Psoas muscle (tissue), 8 donors: ENCODE measurements around the gene SMARCB1. TPM values are rescaled to one million over a fixed set of nuclear protein-coding genes. Genes with fewer than 3 reads are reported as not detected.

Experiments used
- ATAC-seq, 4 donors: fragments of 200-7000 bp; cut with Tn5 transposase; one replicate each; pipeline ENCODE4 v1.9.1; 2020; ENCODE audit warnings: moderate library complexity in 3 of 4, mild to moderate bottlenecking in 2 of 4
- DNase-seq, 2 donors: peaks; one replicate each; pipeline ENCODE4 v3.0.0-alpha.2; 2020
- H3K27ac ChIP-seq: fragments of 200-600 bp; one replicate; pipeline ENCODE4 v1.8.0; 2022
- H3K27me3 ChIP-seq, 3 donors: fragments of 200-600 bp in 1 of 3; one replicate each; pipeline versions ENCODE4 v1.6.1 to v1.8.0; 2013 to 2022; ENCODE audit warnings: low read length in 2 of 3, mild to moderate bottlenecking in 2 of 3, moderate library complexity in 1 of 3; ENCODE audit not compliant: insufficient read depth in 3 of 3
- H3K36me3 ChIP-seq, 2 donors: fragments of 200-600 bp in 1 of 2; one replicate each; pipeline versions ENCODE4 v1.6.1 to v1.8.0; 2013 to 2022; ENCODE audit warnings: low read depth in 1 of 2, mild to moderate bottlenecking in 1 of 2, moderate library complexity in 1 of 2; ENCODE audit not compliant: insufficient read depth in 1 of 2
- H3K4me1 ChIP-seq: fragments of 200-600 bp; one replicate; pipeline ENCODE4 v1.8.0; 2022
- H3K4me3 ChIP-seq: fragments of 200-600 bp; one replicate; pipeline ENCODE4 v1.8.0; 2022; ENCODE audit warnings: mild to moderate bottlenecking
- H3K9me3 ChIP-seq: fragments of 200-600 bp; one replicate; pipeline ENCODE4 v1.8.0; 2022
- WGBS, 3 donors: extraction: QIAGEN DNeasy Blood & Tissue Kit; methylation state at CpG; one replicate each; pipeline versions ENCODE4 v1.1.6 to v1.1.7; 2013; 5-methylcytosine and 5-hydroxymethylcytosine counted together
- intact Hi-C, 2 donors: fragments of 100-400 bp; cut with DNase I; formaldehyde crosslinking; loops; one replicate each; pipeline versions ENCODE4 v1.11.0 to v1.14.2; 2022
- polyA plus RNA-seq, 3 donors: library from polyadenylated mRNA; stranded (reverse); fragments of 200-250 nt; gene quantifications; one replicate each; pipeline ENCODE4 v1.2.3, GENCODE V29; 2013
- total RNA-seq, 4 donors: library from RNA; stranded (reverse); fragmentation: NEBNext Ultra II Directional in 2 of 4; extraction: Animal tissue kit (Norgen Biotek cat#: 25700) in 2 of 4; gene quantifications; one replicate each; pipeline versions ENCODE4 v1.2.1 to v1.2.4, GENCODE V29; 2021 to 2023
- TF ChIP-seq, protein P1 (sequence below): fragments of 200-600 bp; IDR thresholded peaks from one replicate; pipeline ENCODE4 v1.8.0; 2022; ENCODE audit warnings: antibody characterized with exemption
- donor health status: healthy with polysubstance abuse.
- donor health status: DM: no; HTN: no; CAD: no; lungs with moderate emphysema.
- donor health status: Bipolar disorder and iron deficiency.
- donor health status: healthy.
- donor health status: DM: yes; HTN: yes; CAD: no.
- donor health status: DM: no; HTN: no; CAD: no.
- donor health status: DM: no; HTN: no; CAD: no.
- donor health status: DM: yes; HTN: yes; CAD: no.

SMARCB1 gene
- total and polyA plus RNA-seq, 7 donors = 20.7 to 76.6 (median 38.4) TPM

- peaks cover 25% of the 10 kb centered on the region for H3K4me1 ChIP-seq
- peak in 1 of 2 donors; percentile 72 for DNase-seq
- intact Hi-C loops = no loop called here
- no peak for ATAC-seq
- WGBS, 3 donors = 34 to 47% (median 37%) methylated on average over 17 of the region's 17 CpGs
- H3K27me3 ChIP-seq = no peaks in the 10 kb centered on the region
- H3K27ac ChIP-seq = no peak overlapping the region
- H3K36me3 ChIP-seq = peaks cover 0 to 20% of the 10 kb centered on the region in 2 donors
- H3K9me3 ChIP-seq = no peaks in the 10 kb centered on the region
- no peak overlapping the region for H3K4me3 ChIP-seq
- TF ChIP-seq, protein P1, sequence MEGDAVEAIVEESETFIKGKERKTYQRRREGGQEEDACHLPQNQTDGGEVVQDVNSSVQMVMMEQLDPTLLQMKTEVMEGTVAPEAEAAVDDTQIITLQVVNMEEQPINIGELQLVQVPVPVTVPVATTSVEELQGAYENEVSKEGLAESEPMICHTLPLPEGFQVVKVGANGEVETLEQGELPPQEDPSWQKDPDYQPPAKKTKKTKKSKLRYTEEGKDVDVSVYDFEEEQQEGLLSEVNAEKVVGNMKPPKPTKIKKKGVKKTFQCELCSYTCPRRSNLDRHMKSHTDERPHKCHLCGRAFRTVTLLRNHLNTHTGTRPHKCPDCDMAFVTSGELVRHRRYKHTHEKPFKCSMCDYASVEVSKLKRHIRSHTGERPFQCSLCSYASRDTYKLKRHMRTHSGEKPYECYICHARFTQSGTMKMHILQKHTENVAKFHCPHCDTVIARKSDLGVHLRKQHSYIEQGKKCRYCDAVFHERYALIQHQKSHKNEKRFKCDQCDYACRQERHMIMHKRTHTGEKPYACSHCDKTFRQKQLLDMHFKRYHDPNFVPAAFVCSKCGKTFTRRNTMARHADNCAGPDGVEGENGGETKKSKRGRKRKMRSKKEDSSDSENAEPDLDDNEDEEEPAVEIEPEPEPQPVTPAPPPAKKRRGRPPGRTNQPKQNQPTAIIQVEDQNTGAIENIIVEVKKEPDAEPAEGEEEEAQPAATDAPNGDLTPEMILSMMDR = no peak
Measured at GRCh38 chr22:23763579-23763945, 23.2 kb upstream of the SMARCB1 start.

GRCh38 chr22:23763954-23764353 lies 22.8 kb upstream of the SMARCB1 start:
- DNase-seq = no peak
- 61 to 73% (median 68%) methylated on average over 6 to 7 of the region's 7 CpGs for WGBS, 3 donors
- H3K27ac ChIP-seq = no peak overlapping the region

DNA sequence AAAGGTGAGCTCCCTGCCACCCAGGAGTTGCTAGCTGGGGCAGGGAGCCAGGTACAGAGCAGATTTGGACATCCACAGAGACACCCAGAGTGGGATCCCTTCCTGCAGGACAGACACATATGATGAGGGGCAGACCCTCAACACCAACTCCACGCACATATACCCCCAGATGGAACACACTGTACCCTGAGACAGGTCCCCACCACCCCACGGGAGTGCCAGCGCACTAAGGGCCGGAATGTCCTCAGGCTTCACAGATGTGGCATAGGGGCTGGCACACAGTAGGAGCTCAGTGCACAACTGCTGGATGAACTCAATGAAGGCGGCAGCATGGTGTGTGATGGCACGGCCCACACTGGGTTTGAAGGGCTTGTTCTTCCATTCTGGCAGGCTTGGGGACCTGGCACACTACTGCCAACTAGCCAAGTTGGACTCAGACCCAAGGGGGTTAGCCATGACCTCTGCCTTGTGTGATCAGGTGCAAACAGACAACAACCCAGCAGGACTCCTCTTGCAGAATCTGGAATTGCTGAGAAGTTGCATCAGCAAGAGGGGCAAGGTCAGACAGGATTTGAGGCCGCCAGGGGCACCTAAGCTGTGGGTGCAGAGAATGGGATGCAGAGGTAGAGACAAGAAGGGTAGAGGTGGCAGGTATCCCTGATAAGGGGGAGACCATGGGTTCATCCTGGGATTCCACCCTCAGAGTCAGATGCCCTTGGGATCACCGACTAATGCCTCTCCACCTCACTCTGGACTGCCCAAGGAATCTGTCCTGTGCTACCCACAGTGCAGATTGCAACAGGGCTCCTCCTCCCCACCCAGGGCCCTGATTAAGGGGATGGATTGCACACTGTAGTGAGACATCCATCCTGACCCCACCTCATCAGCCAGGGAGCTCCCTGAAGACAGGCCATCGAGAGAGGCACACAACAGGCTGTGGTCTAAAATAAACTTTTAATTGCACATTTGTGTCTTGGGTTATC lies 21.6 kb upstream of the SMARCB1 start:
- H3K4me3 ChIP-seq = peak overlapping the region; percentile 79
- H3K27me3 ChIP-seq = no peaks in the 10 kb centered on the region
- H3K27ac ChIP-seq = peak overlapping the region; percentile 27
- intact Hi-C loops = loop anchor here (5.0 kb wide), 3 partner anchors 82 to 223 kb away; no protein-coding TSS in a partner anchor
- no peaks in the 10 kb centered on the region for H3K9me3 ChIP-seq
- peaks cover 0 to 20% of the 10 kb centered on the region in 2 donors for H3K36me3 ChIP-seq
- DNase-seq (peak in 1 of 2 donors; percentile 65), ATAC-seq (peak in 2 of 4 donors; percentile 10 to 16)
- TF ChIP-seq, protein P1 = no peak
- H3K4me1 ChIP-seq = peaks cover 30% of the 10 kb centered on the region
- WGBS, 3 donors = 39 to 54% (median 46%) methylated on average over 9 of the region's 9 CpGs

More at GRCh38 chr22:23763954-23764353, 22.8 kb upstream of the SMARCB1 start:
- Histone ChIP-seq H3K4me1 (peaks cover 29% of the 10 kb centered on the region), H3K4me3 (peak overlapping the region; percentile 79), H3K9me3 (no peaks in the 10 kb centered on the region), H3K27me3 (no peaks in the 10 kb centered on the region), H3K36me3 (peaks cover 0 to 20% of the 10 kb centered on the region in 2 donors)
- no peak for ATAC-seq
- intact Hi-C loops = no loop called here
- TF ChIP-seq, protein P1 = no peak

- ATAC-seq (peak; percentile 11 to 29 (median 12)), DNase-seq (peak in 1 of 2 donors; percentile 60)
- intact Hi-C loops = loop anchor here (5.0 kb wide), 3 partner anchors 80 to 225 kb away; no protein-coding TSS in a partner anchor
- Histone ChIP-seq H3K4me1 (peaks cover 31% of the 10 kb centered on the region), H3K27me3 (no peaks in the 10 kb centered on the region), H3K27ac (peak overlapping the region; percentile 98), H3K9me3 (no peaks in the 10 kb centered on the region), H3K4me3 (peak overlapping the region; percentile 79), H3K36me3 (peaks cover 0 to 20% of the 10 kb centered on the region in 2 donors)
- 1 to 6% (median 3%) methylated on average over 21 to 27 of the region's 27 CpGs for WGBS, 3 donors
- TF ChIP-seq, protein P1 = no peak
Measured at GRCh38 chr22:23767303-23767672, 19.5 kb upstream of the SMARCB1 start.
